Trophoblast cell (in vitro differentiated cells and primary cell): ENCODE results near the gene SEC24C.

Source experiments
- DNase-seq, 2 donors: peaks; one replicate each; pipeline ENCODE4 v3.0.0-alpha.2; 2016
- H2AFZ ChIP-seq: 2 replicates; pipeline ENCODE4 v1.6.1; 2013; ENCODE audit warnings: low read length, moderate library complexity, mild to moderate bottlenecking; ENCODE audit not compliant: insufficient read depth, poor library complexity
- H2AK5ac ChIP-seq: 2 replicates; pipeline ENCODE4 v1.6.1; 2013; ENCODE audit warnings: mild to moderate bottlenecking, low read length
- H2BK120ac ChIP-seq: 2 replicates; pipeline ENCODE4 v1.6.1; 2013; ENCODE audit warnings: low read length, mild to moderate bottlenecking, moderate library complexity; ENCODE audit not compliant: insufficient read depth, poor library complexity
- H2BK12ac ChIP-seq: 2 replicates; pipeline ENCODE4 v1.6.1; 2013; ENCODE audit warnings: mild to moderate bottlenecking, low read length, moderate library complexity
- H2BK5ac ChIP-seq: 2 replicates; pipeline ENCODE4 v1.6.1; 2013; ENCODE audit warnings: low read length, low read depth, moderate library complexity, mild to moderate bottlenecking; ENCODE audit not compliant: poor library complexity
- H3K14ac ChIP-seq: 2 replicates; pipeline ENCODE4 v1.6.1; 2013; ENCODE audit warnings: mild to moderate bottlenecking, low read length
- H3K18ac ChIP-seq: 2 replicates; pipeline ENCODE4 v1.6.1; 2013; ENCODE audit warnings: mild to moderate bottlenecking, low read length
- H3K23ac ChIP-seq: 2 replicates; pipeline ENCODE4 v1.6.1; 2013; ENCODE audit warnings: low read length
- H3K27ac ChIP-seq: 2 replicates; pipeline ENCODE4 v1.5.1; 2013; ENCODE audit warnings: low read depth, mild to moderate bottlenecking, inconsistent platforms, low read length, moderate library complexity
- H3K27me3 ChIP-seq: 2 replicates; pipeline ENCODE4 v1.6.1; 2013; ENCODE audit warnings: inconsistent platforms, mild to moderate bottlenecking, low read length, moderate library complexity; ENCODE audit not compliant: insufficient read depth
- H3K36me3 ChIP-seq, 2 experiments: 1 replicate in 1 of 2; 2 replicates in 1 of 2; pipeline ENCODE4 v1.6.1; 2013; ENCODE audit warnings: low read length in 2 of 2, mild to moderate bottlenecking in 2 of 2, moderate library complexity in 1 of 2; ENCODE audit not compliant: insufficient read depth in 2 of 2, control insufficient read depth in 1 of 2
- H3K4ac ChIP-seq: 2 replicates; pipeline ENCODE4 v1.6.1; 2013; ENCODE audit warnings: low read depth, mild to moderate bottlenecking, low read length, moderate library complexity
- H3K4me1 ChIP-seq, 2 experiments: 1 replicate in 1 of 2; 2 replicates in 1 of 2; pipeline ENCODE4 v1.6.1; 2013; ENCODE audit warnings: low read length in 2 of 2, mild to moderate bottlenecking in 2 of 2, moderate library complexity in 1 of 2; ENCODE audit not compliant: insufficient read depth in 2 of 2, control insufficient read depth in 1 of 2
- H3K4me2 ChIP-seq: 2 replicates; pipeline ENCODE4 v1.6.1; 2013; ENCODE audit warnings: inconsistent platforms, mild to moderate bottlenecking, low read length, moderate library complexity
- H3K4me3 ChIP-seq: 2 replicates; pipeline ENCODE4 v1.5.1; 2013; ENCODE audit warnings: mild to moderate bottlenecking, low read depth, low read length, inconsistent platforms
- H3K79me1 ChIP-seq: one replicate; pipeline ENCODE4 v1.6.1; 2013; ENCODE audit warnings: low read length
- H3K79me2 ChIP-seq: 2 replicates; pipeline ENCODE4 v1.6.1; 2013; ENCODE audit warnings: low read length, mild to moderate bottlenecking; ENCODE audit not compliant: control insufficient read depth, insufficient read depth, poor library complexity
- H3K9ac ChIP-seq: 2 replicates; pipeline ENCODE4 v1.6.1; 2013; ENCODE audit warnings: mild to moderate bottlenecking, low read length
- H3K9me3 ChIP-seq: 2 replicates; pipeline ENCODE4 v1.6.1; 2013; ENCODE audit warnings: low read depth, mild to moderate bottlenecking, control low read depth, inconsistent platforms, low read length; ENCODE audit not compliant: insufficient read depth
- H4K12ac ChIP-seq: 2 replicates; pipeline ENCODE4 v1.6.1; 2013; ENCODE audit warnings: low read depth, mild to moderate bottlenecking, low read length, moderate library complexity
- H4K8ac ChIP-seq: 2 replicates; pipeline ENCODE4 v1.6.1; 2013; ENCODE audit warnings: low read depth, mild to moderate bottlenecking, low read length, moderate library complexity
- H4K91ac ChIP-seq: one replicate; pipeline ENCODE4 v1.6.1; 2013; ENCODE audit warnings: low read depth, mild to moderate bottlenecking, low read length, moderate library complexity
- WGBS: extraction: QIAGEN DNeasy Blood & Tissue Kit; methylation state at CpG from one replicate; pipeline ENCODE4 v1.1.7; 2013; ENCODE audit warnings: missing lambda C conversion rate; ENCODE audit not compliant: insufficient read length, insufficient coverage; ENCODE audit errors: extremely low coverage; 5-methylcytosine and 5-hydroxymethylcytosine counted together

Gene SEC24C

GRCh38 chr10:73807471-73807870 lies 63.3 kb downstream of the SEC24C start:
- Histone ChIP-seq H4K91ac (no peak overlapping the region), H3K4me3 (no peak overlapping the region), H4K8ac (no peak overlapping the region)

GRCh38 chr10:73808021-73808815 lies 64.0 kb downstream of the SEC24C start:
- peaks cover 3% of the 10 kb centered on the region in 2 experiments for H3K4me1 ChIP-seq
- H2BK120ac ChIP-seq: no peak overlapping the region
- no peak overlapping the region for H2BK12ac ChIP-seq
- H3K27ac ChIP-seq: no peak overlapping the region
- no peak overlapping the region for H3K4me2 ChIP-seq
- peaks cover 33 to 41% of the 10 kb centered on the region in 2 experiments for H3K36me3 ChIP-seq
- peaks cover 2% of the 10 kb centered on the region for H3K9me3 ChIP-seq
- no peak overlapping the region for H3K18ac ChIP-seq
- no peak for DNase-seq
- H4K8ac ChIP-seq: no peak overlapping the region
- H3K9ac ChIP-seq: no peak overlapping the region
- H3K79me1 ChIP-seq: peaks cover 4% of the 10 kb centered on the region
- no peak overlapping the region for H4K12ac ChIP-seq
- H3K79me2 ChIP-seq: peaks cover 3% of the 10 kb centered on the region
- no peak overlapping the region for H3K4me3 ChIP-seq
- H4K91ac ChIP-seq: no peak overlapping the region
- no CpG with 5 or more reads among the region's 16 CpGs for WGBS
- H3K27me3 ChIP-seq: no peaks in the 10 kb centered on the region
- H2BK5ac ChIP-seq: no peak overlapping the region
- H2AFZ ChIP-seq: no peak overlapping the region
- H3K4ac ChIP-seq: no peak overlapping the region
- H3K23ac ChIP-seq: no peak overlapping the region
- no peak overlapping the region for H3K14ac ChIP-seq
- no peak overlapping the region for H2AK5ac ChIP-seq

More at GRCh38 chr10:73807471-73807870, 63.3 kb downstream of the SEC24C start:
- no peak overlapping the region for H2BK120ac ChIP-seq
- H3K18ac ChIP-seq: no peak overlapping the region
- no peak overlapping the region for H3K14ac ChIP-seq
- no peak overlapping the region for H3K27ac ChIP-seq
- peaks cover 4% of the 10 kb centered on the region for H3K79me1 ChIP-seq
- peaks cover 40 to 48% of the 10 kb centered on the region in 2 experiments for H3K36me3 ChIP-seq
- no peak overlapping the region for H3K9ac ChIP-seq
- no peak overlapping the region for H4K12ac ChIP-seq
- peaks cover 2% of the 10 kb centered on the region for H3K9me3 ChIP-seq
- H2AFZ ChIP-seq: no peak overlapping the region
- H3K4ac ChIP-seq: no peak overlapping the region
- H3K4me1 ChIP-seq: peaks cover 3% of the 10 kb centered on the region in 2 experiments
- H3K79me2 ChIP-seq: peaks cover 3% of the 10 kb centered on the region
- no CpG with 5 or more reads among the region's 14 CpGs for WGBS
- H2BK12ac ChIP-seq: no peak overlapping the region
- H3K4me2 ChIP-seq: no peak overlapping the region
- H3K23ac ChIP-seq: no peak overlapping the region
- no peak overlapping the region for H2BK5ac ChIP-seq
- H3K27me3 ChIP-seq: no peaks in the 10 kb centered on the region
- DNase-seq: no peak
- H2AK5ac ChIP-seq: no peak overlapping the region

- no CpG with 5 or more reads among the region's 5 CpGs for WGBS
- H3K18ac ChIP-seq: no peak overlapping the region
- no peak for DNase-seq
- peak overlapping the region; percentile 27 for H2AFZ ChIP-seq
- no peak overlapping the region for H3K14ac ChIP-seq
- no peak overlapping the region for H2BK12ac ChIP-seq
- no peak overlapping the region for H3K9ac ChIP-seq
- H2BK5ac ChIP-seq: no peak overlapping the region
- H3K79me1 ChIP-seq: peaks cover 4% of the 10 kb centered on the region
- no peaks in the 10 kb centered on the region for H3K27me3 ChIP-seq
- H3K9me3 ChIP-seq: peaks cover 2% of the 10 kb centered on the region
- no peak overlapping the region for H4K12ac ChIP-seq
- no peak overlapping the region for H3K27ac ChIP-seq
- no peak overlapping the region for H3K4me3 ChIP-seq
- H3K23ac ChIP-seq: no peak overlapping the region
- H3K4me1 ChIP-seq: peaks cover 3% of the 10 kb centered on the region in 2 experiments
- peaks cover 35 to 40% of the 10 kb centered on the region in 2 experiments for H3K36me3 ChIP-seq
- no peak overlapping the region for H2BK120ac ChIP-seq
- no peak overlapping the region for H2AK5ac ChIP-seq
- H3K79me2 ChIP-seq: peaks cover 3% of the 10 kb centered on the region
- H3K4me2 ChIP-seq: no peak overlapping the region
- H3K4ac ChIP-seq: no peak overlapping the region
- no peak overlapping the region for H4K91ac ChIP-seq
- H4K8ac ChIP-seq: no peak overlapping the region
Measured at GRCh38 chr10:73809061-73809818, 65.1 kb downstream of the SEC24C start.

GRCh38 chr10:73810358-73810734 lies 66.2 kb downstream of the SEC24C start:
- Histone ChIP-seq H4K8ac (no peak overlapping the region), H3K9me3 (peaks cover 2% of the 10 kb centered on the region), H3K79me2 (peaks cover 3% of the 10 kb centered on the region), H3K14ac (no peak overlapping the region), H2AFZ (no peak overlapping the region), H3K27ac (no peak overlapping the region), H3K4me3 (no peak overlapping the region), H3K23ac (no peak overlapping the region), H4K91ac (no peak overlapping the region), H3K27me3 (no peaks in the 10 kb centered on the region), H3K9ac (no peak overlapping the region), H3K18ac (no peak overlapping the region), H3K79me1 (peaks cover 4% of the 10 kb centered on the region), H3K4me2 (peak overlapping the region; percentile 83), H2AK5ac (no peak overlapping the region), H3K36me3 (peaks cover 37 to 43% of the 10 kb centered on the region in 2 experiments), H3K4ac (no peak overlapping the region), H2BK12ac (no peak overlapping the region), H2BK120ac (no peak overlapping the region), H3K4me1 (peaks cover 3% of the 10 kb centered on the region in 2 experiments), H4K12ac (no peak overlapping the region), H2BK5ac (no peak overlapping the region)
- WGBS: no CpG with 5 or more reads among the region's 7 CpGs
- no peak for DNase-seq
